HG03135 (cell line): Measurements from ENCODE around the gene RACK1.

Source experiments
- ATAC-seq: cut with Tn5 transposase; IDR thresholded peaks from one replicate; pipeline ENCODE4 v1.9.1; 2021; ENCODE audit warnings: mild to moderate bottlenecking, moderate library complexity; ENCODE audit not compliant: unreplicated experiment

RACK1 gene

DNA sequence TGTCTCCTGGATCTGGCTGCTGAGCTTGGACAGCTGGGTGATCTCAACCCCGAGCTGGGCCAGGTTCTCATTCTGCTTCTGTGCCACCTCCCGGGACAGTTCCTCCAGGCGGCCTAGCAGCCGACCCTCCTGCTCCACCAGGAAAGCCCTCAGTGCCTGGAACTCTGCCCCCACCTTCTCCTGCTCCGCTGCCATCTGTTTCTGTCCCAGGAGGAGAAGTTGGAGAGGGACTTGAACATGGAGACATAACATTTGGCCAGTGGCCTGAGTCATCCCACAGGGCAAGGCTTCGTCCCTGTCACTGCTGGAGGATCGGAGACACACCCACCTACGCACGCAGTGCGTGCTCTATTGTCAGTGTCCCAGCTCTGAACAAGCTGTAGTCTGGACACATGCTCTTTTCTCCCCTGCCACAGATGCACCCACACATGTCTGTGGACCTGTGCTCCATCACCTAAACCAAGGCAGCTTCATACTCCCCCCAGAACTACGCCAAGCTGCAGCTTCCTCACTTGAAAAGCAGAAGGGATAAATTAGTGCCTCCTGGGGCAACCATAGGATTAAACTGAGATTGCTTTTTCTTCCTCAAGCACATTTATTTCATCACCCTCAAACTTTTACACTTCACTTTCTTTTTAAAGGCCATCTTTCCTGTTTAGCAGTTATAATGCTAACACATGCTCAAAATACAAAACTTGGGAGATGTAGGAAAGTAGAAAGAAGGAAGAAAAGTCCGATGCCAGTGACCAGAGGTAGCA is 43.6 kb downstream of the RACK1 start:
- ATAC-seq = no peak

DNA sequence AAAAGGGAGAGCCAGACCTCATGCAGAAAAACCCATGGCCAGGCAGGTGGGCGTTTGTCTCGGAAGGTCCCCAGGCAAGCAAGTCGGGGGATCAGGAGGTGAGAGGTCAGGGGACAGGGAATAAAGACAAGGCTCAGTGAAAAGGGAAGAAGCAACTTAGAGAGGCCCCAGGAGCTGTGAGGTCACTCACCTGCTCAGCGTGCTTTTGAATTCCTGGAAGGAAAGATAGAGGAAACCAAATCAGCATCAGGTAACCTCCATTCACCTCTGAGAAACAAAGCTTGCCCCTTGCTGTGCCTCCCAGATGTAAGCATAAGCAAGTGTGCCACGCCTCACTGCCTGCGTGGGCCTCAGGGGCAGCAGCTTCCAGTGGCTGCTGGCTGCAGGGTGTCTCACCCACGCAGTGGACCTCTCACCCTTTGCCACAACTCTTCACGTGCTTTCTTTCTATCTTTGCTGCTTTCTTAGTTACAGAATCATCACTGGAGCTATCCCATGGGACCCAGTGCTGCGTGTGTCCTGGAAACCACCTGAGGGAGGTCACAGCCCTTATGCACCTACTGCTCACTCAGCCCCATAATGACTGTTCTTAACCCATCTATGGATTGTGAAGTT is 44.7 kb downstream of the RACK1 start:
- ATAC-seq = no peak

- no peak for ATAC-seq
Measured at GRCh38 chr5:181198106-181198685, 45.5 kb downstream of the RACK1 start.

- no peak for ATAC-seq
Measured at GRCh38 chr5:181197326-181197951, 46.3 kb downstream of the RACK1 start.

GRCh38 chr5:181195249-181195761 is 48.4 kb downstream of the RACK1 start:
- no peak for ATAC-seq

GRCh38 chr5:181194489-181195248 is 49.0 kb downstream of the RACK1 start:
- no peak for ATAC-seq

- no peak for ATAC-seq
Measured at GRCh38 chr5:181193656-181194055, 50.0 kb downstream of the RACK1 start.

DNA sequence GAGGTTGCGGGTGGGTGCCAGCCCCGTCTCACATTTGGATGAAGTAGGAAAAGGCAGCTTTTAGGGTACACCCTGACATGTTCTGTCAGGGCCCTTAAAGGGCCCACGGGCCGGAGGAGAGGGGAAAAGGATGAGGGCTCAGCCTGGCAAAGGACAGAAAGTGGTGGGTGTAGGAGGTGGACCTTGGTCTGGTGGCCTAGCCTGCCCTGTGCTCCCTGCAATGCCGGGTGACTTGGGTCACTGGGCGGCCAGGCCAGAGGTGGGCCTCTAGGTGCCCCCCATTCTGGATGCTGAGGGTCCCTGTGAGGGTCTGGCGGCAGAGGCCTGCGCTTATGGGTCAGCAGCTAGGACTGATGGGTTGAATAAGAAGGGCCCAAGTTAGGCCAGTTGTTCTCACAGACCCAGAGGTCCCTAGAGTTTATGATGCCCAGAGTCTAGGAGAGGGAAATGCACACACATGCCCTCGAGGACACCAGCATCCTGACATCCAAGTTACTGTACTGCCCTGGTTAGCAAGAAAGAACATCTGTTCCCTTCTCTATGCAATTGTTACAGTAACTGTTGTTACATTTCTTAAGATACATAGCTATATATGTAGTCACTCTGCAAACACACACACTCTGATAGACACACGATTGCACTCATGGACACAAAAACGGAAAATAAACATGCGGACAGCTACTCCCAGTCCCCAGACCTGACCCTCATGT is 51.2 kb downstream of the RACK1 start:
- no peak for ATAC-seq

DNA sequence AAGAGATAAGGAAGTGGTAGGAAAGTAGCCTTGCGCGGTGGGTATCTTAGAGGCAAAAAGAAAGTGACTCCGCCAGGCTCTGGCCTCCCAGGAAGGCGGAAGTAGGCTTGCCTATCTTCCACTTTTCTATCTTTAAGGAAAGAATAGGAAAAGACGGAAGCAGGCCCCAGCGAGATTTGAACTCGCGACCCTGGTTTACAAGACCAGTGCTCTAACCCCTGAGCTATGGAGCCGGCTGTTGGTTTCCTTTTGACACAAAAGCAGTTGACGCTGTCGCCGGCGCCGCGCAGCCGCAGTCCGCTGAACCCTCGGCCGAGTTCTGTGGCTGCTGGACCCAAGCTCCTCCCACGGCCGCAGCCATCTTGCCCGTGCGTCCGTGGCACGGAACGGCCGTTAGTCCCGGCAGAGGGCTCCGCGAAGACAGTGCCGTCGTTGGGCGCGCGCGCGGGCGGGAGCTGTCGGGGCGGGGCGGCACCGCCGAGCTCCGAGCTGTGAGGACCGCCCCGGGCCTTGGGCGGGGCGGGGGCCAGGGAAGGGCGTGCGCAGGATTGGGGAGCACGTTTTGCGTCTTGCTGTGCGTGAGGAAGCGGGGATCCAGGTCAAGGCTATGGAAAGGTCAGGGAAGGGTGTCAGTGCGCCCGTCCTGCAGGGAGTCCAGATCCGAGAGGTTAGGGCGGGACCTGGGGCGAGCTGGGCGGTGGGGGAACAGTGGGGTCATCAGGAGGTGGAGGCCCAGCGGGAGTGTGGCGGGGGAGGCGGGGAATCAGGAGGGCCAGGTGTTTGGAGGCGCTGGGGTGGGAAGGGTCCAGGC is 52.0 kb downstream of the RACK1 start:
- ATAC-seq = peak; percentile 49

GRCh38 chr5:181190711-181191525 is 52.8 kb downstream of the RACK1 start:
- ATAC-seq = peak; percentile 5

DNA sequence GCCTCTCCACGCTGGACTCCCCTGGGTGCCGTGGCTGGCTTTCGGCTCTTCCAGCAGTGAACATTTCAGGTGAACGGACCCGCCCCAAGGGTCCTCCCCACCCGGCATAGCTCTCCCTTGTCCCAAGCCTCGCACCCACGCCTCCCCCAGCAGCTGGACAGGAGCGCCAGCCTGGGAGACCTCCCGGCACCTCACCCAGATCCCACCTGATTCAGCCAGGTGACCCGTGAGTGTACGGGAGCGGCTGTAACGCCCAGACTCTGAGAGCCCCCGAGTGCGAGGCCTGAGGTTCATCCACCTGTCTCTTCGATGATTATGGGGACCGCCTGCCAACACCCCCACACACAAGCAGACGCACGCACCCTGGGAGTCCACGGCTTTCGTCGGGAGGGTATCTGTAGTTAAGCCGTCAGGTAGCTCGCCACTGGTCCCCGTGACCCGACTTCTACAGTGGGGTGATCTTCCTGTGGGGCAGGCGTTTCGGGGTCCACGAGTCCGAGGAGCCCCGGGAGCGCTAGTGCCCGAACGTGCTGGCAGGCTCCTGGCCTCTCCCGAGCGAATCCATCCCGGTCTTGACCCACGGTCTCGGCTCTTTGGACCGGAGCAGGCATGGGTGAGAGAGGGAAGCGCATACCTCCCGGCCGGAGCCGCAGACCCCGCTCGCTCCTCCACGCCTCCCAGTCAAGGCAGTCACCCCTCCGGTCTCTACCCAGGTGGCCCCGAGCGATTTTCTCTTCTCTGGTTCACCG is 53.6 kb downstream of the RACK1 start:
- no peak for ATAC-seq

DNA sequence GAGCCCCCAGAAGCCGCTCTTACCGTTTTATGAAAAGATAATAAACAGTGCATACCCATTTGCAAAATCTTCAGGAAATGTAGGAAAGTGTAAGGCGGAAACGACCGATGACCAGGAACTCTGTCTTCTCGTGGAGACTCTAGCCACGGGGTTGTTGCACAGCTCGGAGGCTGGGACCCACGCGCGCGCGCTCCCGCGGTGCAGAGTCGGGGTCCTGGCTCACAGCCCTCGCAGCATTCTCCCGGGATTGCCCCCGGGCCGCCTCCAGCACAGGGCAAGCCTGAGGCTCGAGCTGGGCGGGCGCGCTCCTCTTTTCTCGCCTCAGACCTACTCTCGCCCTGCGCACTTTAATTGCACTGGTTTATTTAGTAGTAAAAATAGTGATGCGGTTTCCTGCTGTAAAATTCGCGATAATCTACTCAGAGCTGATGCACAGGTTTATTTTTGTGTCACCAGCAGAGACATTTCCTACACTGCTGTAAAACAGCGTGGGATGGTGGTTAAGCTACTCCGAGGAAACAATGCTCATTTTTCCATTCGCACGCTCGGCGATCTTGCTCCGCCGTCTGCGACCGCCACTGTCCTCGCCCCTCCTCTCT is 54.2 kb downstream of the RACK1 start:
- no peak for ATAC-seq

DNA sequence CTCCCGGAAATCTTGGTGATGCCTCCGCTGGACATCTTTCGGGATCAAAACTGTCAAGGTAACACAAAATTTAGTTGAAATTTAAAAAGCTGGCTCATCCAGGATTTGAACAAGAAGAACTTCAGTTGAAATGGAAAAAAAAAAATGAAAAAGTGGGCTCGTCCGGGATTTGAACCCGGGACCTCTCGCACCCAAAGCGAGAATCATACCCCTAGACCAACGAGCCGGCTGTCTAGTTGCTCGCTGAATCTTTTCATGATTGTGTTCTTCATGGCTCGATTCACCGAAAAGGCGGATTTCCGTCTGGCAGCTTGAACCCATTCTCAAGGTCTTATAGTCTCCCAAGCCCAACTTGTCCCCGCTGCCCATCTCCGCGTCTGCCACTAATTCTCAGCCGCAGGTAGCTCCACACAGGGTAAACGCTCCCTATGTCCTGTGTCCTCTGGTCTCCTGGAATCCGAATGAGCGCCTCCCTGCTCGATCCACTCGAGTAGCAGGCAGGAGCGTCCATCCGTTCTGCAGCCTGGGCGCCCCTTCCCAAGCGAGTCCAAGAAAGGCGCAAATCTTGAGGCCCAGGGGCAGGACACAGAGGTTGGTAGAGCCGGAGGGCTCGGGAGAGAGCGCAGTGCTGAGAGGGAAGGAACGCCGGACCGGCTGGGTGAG is 54.9 kb downstream of the RACK1 start:
- no peak for ATAC-seq

- no peak for ATAC-seq
Measured at GRCh38 chr5:181187500-181188213, 56.0 kb downstream of the RACK1 start.

GRCh38 chr5:181186986-181187499 is 56.7 kb downstream of the RACK1 start:
- ATAC-seq = no peak
